Osteocyte (in vitro differentiated cells): ENCODE data around the gene HEG1. TPM values are rescaled to one million over a fixed set of nuclear protein-coding genes. Genes with fewer than 3 reads are reported as not detected.

ENCODE experiments used
- DNase-seq: peaks from one replicate; pipeline ENCODE4 v3.0.0; 2021; ENCODE audit warnings: mixed read lengths; ENCODE audit not compliant: unreplicated experiment; ENCODE audit errors: extremely low spot score
- H3K27ac Mint-ChIP-seq: one replicate; pipeline ENCODE4 v1.8.0; 2021; ENCODE audit warnings: mild to moderate bottlenecking, mixed read lengths; ENCODE audit not compliant: unreplicated experiment
- H3K27me3 Mint-ChIP-seq: one replicate; pipeline ENCODE4 v1.8.0; 2021; ENCODE audit warnings: mixed read lengths; ENCODE audit not compliant: unreplicated experiment
- H3K36me3 Mint-ChIP-seq: one replicate; pipeline ENCODE4 v1.8.0; 2021; ENCODE audit warnings: mixed read lengths; ENCODE audit not compliant: unreplicated experiment
- H3K4me1 Mint-ChIP-seq: one replicate; pipeline ENCODE4 v1.8.0; 2021; ENCODE audit warnings: mixed read lengths; ENCODE audit not compliant: unreplicated experiment
- H3K4me3 Mint-ChIP-seq: one replicate; pipeline ENCODE4 v1.8.0; 2021; ENCODE audit warnings: mild to moderate bottlenecking, moderate library complexity, mixed read lengths; ENCODE audit not compliant: unreplicated experiment
- H3K9me3 Mint-ChIP-seq: one replicate; pipeline ENCODE4 v1.8.0; 2021; ENCODE audit warnings: mixed read lengths; ENCODE audit not compliant: unreplicated experiment
- total RNA-seq: library from RNA; stranded (reverse); gene quantifications from 2 replicates; pipeline ENCODE4 v1.2.1, GENCODE V29; 2021
- TF ChIP-seq, protein P1 (sequence below): fragments of 200-600 bp; sonication (generic); IDR thresholded peaks from 2 replicates; pipeline ENCODE4 v1.5.0; 2021; ENCODE audit warnings: antibody characterized with exemption, mild to moderate bottlenecking, moderate library complexity

HEG1 gene
- total RNA-seq, 1 donor from 2014 or later, result 123 TPM

DNA sequence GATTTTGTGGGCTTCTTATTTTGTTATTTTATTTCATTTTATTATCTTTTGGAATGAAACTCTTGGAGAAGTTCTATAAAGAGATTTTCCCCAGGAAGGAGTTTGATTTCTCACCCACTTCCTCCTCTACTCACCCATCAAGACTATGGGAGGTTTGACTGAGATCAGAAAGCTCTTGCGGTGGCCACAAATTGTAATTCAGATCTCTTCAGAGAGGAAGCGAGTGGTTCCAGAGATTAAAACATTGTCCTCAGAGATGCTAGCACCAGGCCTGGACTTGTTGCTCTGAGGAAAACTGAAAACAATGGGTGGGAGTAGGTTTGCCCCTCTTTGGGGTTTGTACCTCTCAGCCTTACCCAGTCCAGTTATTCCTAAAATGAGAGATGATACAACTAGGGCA lies 113.2 kb downstream of the HEG1 start:
- DNase-seq, result no peak
- no peaks in the 10 kb centered on the region for H3K36me3 Mint-ChIP-seq
- H3K27ac Mint-ChIP-seq, result no peak overlapping the region
- no peaks in the 10 kb centered on the region for H3K27me3 Mint-ChIP-seq
- no peaks in the 10 kb centered on the region for H3K9me3 Mint-ChIP-seq
- TF ChIP-seq, protein P1, sequence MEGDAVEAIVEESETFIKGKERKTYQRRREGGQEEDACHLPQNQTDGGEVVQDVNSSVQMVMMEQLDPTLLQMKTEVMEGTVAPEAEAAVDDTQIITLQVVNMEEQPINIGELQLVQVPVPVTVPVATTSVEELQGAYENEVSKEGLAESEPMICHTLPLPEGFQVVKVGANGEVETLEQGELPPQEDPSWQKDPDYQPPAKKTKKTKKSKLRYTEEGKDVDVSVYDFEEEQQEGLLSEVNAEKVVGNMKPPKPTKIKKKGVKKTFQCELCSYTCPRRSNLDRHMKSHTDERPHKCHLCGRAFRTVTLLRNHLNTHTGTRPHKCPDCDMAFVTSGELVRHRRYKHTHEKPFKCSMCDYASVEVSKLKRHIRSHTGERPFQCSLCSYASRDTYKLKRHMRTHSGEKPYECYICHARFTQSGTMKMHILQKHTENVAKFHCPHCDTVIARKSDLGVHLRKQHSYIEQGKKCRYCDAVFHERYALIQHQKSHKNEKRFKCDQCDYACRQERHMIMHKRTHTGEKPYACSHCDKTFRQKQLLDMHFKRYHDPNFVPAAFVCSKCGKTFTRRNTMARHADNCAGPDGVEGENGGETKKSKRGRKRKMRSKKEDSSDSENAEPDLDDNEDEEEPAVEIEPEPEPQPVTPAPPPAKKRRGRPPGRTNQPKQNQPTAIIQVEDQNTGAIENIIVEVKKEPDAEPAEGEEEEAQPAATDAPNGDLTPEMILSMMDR, result no peak
- no peak overlapping the region for H3K4me3 Mint-ChIP-seq
- H3K4me1 Mint-ChIP-seq, result no peaks in the 10 kb centered on the region

DNA sequence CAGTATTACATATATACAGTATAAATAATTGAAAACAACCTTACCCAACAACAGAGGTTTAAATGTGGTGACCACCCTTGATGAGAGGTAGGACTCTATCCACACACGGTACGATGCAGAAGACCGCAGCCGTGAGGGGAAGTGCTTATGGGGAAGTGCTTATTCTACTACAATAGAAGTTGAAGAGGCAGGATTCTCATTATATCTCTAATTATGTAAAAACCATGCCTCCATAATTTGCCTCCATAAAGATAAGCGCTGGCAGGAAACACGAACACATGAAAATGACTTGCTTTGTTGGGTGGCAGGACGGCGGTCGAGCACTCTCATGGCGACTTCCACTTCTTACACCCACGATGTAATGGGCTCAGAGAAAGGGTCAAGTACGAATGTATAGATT lies 114.0 kb downstream of the HEG1 start:
- DNase-seq, result no peak
- Mint-ChIP-seq H3K27ac (no peak overlapping the region), H3K36me3 (no peaks in the 10 kb centered on the region), H3K9me3 (no peaks in the 10 kb centered on the region), H3K27me3 (no peaks in the 10 kb centered on the region), H3K4me1 (no peaks in the 10 kb centered on the region), H3K4me3 (no peak overlapping the region)
- TF ChIP-seq, protein P1, result no peak

DNA sequence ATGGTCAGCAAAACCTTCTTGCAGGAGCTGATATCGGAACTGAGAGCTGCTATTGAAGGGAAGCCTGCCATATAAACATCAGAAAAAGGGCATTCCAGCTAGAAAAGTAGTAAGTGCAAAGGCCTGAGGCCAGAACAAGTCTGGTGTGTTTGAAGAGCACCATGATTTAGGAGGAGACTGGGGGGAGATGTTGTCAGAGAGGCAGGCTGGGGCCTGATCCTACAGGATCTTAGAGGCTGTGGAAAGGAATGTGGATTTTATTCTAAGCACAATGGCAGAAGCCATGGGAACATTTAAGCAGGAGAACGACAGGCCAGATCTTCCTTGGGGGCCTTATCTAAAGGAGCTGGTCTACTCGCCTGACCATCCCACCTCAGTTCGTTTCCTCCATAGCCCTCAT lies 116.1 kb downstream of the HEG1 start:
- H3K36me3 Mint-ChIP-seq, result no peaks in the 10 kb centered on the region
- no peaks in the 10 kb centered on the region for H3K4me1 Mint-ChIP-seq
- H3K27me3 Mint-ChIP-seq, result no peaks in the 10 kb centered on the region
- TF ChIP-seq, protein P1, result no peak
- no peak for DNase-seq
- no peaks in the 10 kb centered on the region for H3K9me3 Mint-ChIP-seq
- no peak overlapping the region for H3K4me3 Mint-ChIP-seq
- H3K27ac Mint-ChIP-seq, result no peak overlapping the region

DNA sequence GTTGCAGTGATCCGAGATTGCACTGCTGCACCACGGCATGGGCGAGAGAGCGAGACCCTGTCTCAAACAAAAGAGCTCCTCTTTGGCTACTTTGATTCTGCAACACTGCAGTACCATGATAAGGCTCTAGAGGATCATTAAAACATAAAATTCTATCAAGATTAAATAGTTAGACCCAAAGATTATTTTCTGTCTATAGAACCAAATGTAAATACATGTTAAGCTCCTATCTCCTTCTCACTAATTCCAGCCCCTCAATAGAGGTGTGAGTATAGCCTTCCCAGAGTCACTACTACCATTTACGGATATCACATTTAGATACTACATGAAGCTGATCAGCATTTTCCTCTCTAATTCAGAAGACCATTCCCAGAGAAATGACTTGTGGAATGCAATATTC lies 116.9 kb downstream of the HEG1 start:
- H3K27ac Mint-ChIP-seq, result no peak overlapping the region
- H3K4me3 Mint-ChIP-seq, result no peak overlapping the region
- no peak for DNase-seq
- no peaks in the 10 kb centered on the region for H3K27me3 Mint-ChIP-seq
- H3K36me3 Mint-ChIP-seq, result no peaks in the 10 kb centered on the region
- no peaks in the 10 kb centered on the region for H3K4me1 Mint-ChIP-seq
- no peaks in the 10 kb centered on the region for H3K9me3 Mint-ChIP-seq
- TF ChIP-seq, protein P1, result no peak

DNA sequence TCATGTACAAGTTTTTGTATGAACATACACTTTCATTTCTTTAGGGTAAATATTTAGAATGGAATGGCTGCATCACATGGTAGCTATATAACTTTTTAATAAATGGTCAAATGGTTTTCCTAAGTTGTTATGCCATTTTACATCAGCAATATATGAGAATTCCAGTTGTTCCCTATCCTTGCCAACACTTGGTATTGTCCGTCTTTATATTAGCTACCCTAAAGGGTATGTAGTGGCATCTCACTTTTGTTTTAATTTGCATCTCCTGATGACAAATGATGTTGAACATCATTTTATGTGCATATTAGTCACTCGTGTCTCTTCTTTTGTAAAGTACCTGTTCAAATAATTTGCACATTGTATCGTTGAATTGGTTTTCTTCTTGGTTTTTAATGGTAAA lies 118.7 kb downstream of the HEG1 start:
- Mint-ChIP-seq H3K27ac (no peak overlapping the region), H3K9me3 (no peaks in the 10 kb centered on the region), H3K4me1 (no peaks in the 10 kb centered on the region), H3K36me3 (no peaks in the 10 kb centered on the region), H3K27me3 (no peaks in the 10 kb centered on the region), H3K4me3 (no peak overlapping the region)
- TF ChIP-seq, protein P1, result no peak
- no peak for DNase-seq
